Measurements from ENCODE around the gene NDUFA5.
"Not testable (repeated sequence)": the region's sequence is repeated elsewhere in the genome, so short reads cannot be mapped to it uniquely, and the experiment has no call there.

Gene NDUFA5

GRCh38 chr7:123527712-123528225 is 29.8 kb downstream of the NDUFA5 start:
- WGBS, 2 experiments: 25 to 35% methylated on average over 19 to 21 of the region's 24 CpGs
- not testable (repeated sequence) for H3K4me1 ChIP-seq (ENCODE audit: control insufficient read depth, insufficient read depth, low read length); H3K9me3 ChIP-seq (ENCODE audit: control insufficient read depth, low read length); H3K27ac ChIP-seq (ENCODE audit: insufficient read depth, low read depth, low read length, poor library complexity, severe bottlenecking); H3K36me3 ChIP-seq (ENCODE audit: control insufficient read depth, insufficient read depth, low read length); H3K27me3 ChIP-seq (ENCODE audit: control insufficient read depth, insufficient read depth, low read length, poor library complexity, severe bottlenecking); H3K4me3 ChIP-seq (ENCODE audit: insufficient read depth, low read depth, low read length)

- H3K27me3 ChIP-seq (ENCODE audit: control insufficient read depth, insufficient read depth, low read length, poor library complexity, severe bottlenecking); H3K36me3 ChIP-seq (ENCODE audit: control insufficient read depth, insufficient read depth, low read length); H3K4me3 ChIP-seq (ENCODE audit: insufficient read depth, low read depth, low read length); H3K9me3 ChIP-seq (ENCODE audit: control insufficient read depth, low read length); H3K4me1 ChIP-seq (ENCODE audit: control insufficient read depth, insufficient read depth, low read length); H3K27ac ChIP-seq (ENCODE audit: insufficient read depth, low read depth, low read length, poor library complexity, severe bottlenecking): not testable (repeated sequence)
- WGBS, 2 experiments: 95 to 98% methylated on average over 6 of the region's 7 CpGs
These were observed 31.1 kb downstream of the NDUFA5 start for GRCh38 chr7:123526533-123526932.

- H3K4me1 ChIP-seq (ENCODE audit: control insufficient read depth, insufficient read depth, low read length): no peaks in the 10 kb centered on the region
- no peak overlapping the region for H3K27ac ChIP-seq (ENCODE audit: insufficient read depth, low read depth, low read length, poor library complexity, severe bottlenecking)
- no peaks in the 10 kb centered on the region for H3K9me3 ChIP-seq (ENCODE audit: control insufficient read depth, low read length)
- WGBS, 2 experiments: 91% methylated on average over 1 to 2 of the region's 2 CpGs
- no peak overlapping the region for H3K4me3 ChIP-seq (ENCODE audit: insufficient read depth, low read depth, low read length)
- no peaks in the 10 kb centered on the region for H3K36me3 ChIP-seq (ENCODE audit: control insufficient read depth, insufficient read depth, low read length)
- no peaks in the 10 kb centered on the region for H3K27me3 ChIP-seq (ENCODE audit: control insufficient read depth, insufficient read depth, low read length, poor library complexity, severe bottlenecking)
These were observed 35.6 kb downstream of the NDUFA5 start for GRCh38 chr7:123522066-123522465.

- Histone ChIP-seq H3K27me3 (ENCODE audit: control insufficient read depth, insufficient read depth, low read length, poor library complexity, severe bottlenecking) (no peaks in the 10 kb centered on the region), H3K4me1 (ENCODE audit: control insufficient read depth, insufficient read depth, low read length) (peaks cover 10% of the 10 kb centered on the region), H3K27ac (ENCODE audit: insufficient read depth, low read depth, low read length, poor library complexity, severe bottlenecking) (no peak overlapping the region), H3K4me3 (ENCODE audit: insufficient read depth, low read depth, low read length) (no peak overlapping the region), H3K36me3 (ENCODE audit: control insufficient read depth, insufficient read depth, low read length) (no peaks in the 10 kb centered on the region), H3K9me3 (ENCODE audit: control insufficient read depth, low read length) (no peaks in the 10 kb centered on the region)
- WGBS, 2 experiments: 66 to 68% methylated on average over 2 of the region's 2 CpGs
These were observed 52.4 kb downstream of the NDUFA5 start for GRCh38 chr7:123505221-123505620.

- Histone ChIP-seq H3K36me3 (ENCODE audit: control insufficient read depth, insufficient read depth, low read length) (no peaks in the 10 kb centered on the region), H3K4me3 (ENCODE audit: insufficient read depth, low read depth, low read length) (no peak overlapping the region), H3K27me3 (ENCODE audit: control insufficient read depth, insufficient read depth, low read length, poor library complexity, severe bottlenecking) (no peaks in the 10 kb centered on the region), H3K27ac (ENCODE audit: insufficient read depth, low read depth, low read length, poor library complexity, severe bottlenecking) (peak overlapping the region; percentile 18), H3K4me1 (ENCODE audit: control insufficient read depth, insufficient read depth, low read length) (peaks cover 10% of the 10 kb centered on the region), H3K9me3 (ENCODE audit: control insufficient read depth, low read length) (no peaks in the 10 kb centered on the region)
- WGBS, 2 experiments: 64 to 68% methylated on average over 4 to 5 of the region's 5 CpGs
These were observed 55.4 kb downstream of the NDUFA5 start for GRCh38 chr7:123502201-123502600.

- 94 to 95% methylated on average over 1 of the region's 1 CpG for WGBS, 2 experiments
- no peaks in the 10 kb centered on the region for H3K27me3 ChIP-seq (ENCODE audit: control insufficient read depth, insufficient read depth, low read length, poor library complexity, severe bottlenecking)
- peaks cover 10% of the 10 kb centered on the region for H3K4me1 ChIP-seq (ENCODE audit: control insufficient read depth, insufficient read depth, low read length)
- H3K27ac ChIP-seq (ENCODE audit: insufficient read depth, low read depth, low read length, poor library complexity, severe bottlenecking): no peak overlapping the region
- no peaks in the 10 kb centered on the region for H3K36me3 ChIP-seq (ENCODE audit: control insufficient read depth, insufficient read depth, low read length)
- no peaks in the 10 kb centered on the region for H3K9me3 ChIP-seq (ENCODE audit: control insufficient read depth, low read length)
- no peak overlapping the region for H3K4me3 ChIP-seq (ENCODE audit: insufficient read depth, low read depth, low read length)
These were observed 56.6 kb downstream of the NDUFA5 start for GRCh38 chr7:123500878-123501489.

- 93 to 94% methylated on average over 7 to 8 of the region's 8 CpGs for whole genome bisulfite sequencing, 2 experiments
- Histone ChIP-seq H3K27me3 (ENCODE audit: control insufficient read depth, insufficient read depth, low read length, poor library complexity, severe bottlenecking) (no peaks in the 10 kb centered on the region), H3K4me1 (ENCODE audit: control insufficient read depth, insufficient read depth, low read length) (peaks cover 10% of the 10 kb centered on the region), H3K4me3 (ENCODE audit: insufficient read depth, low read depth, low read length) (no peak overlapping the region), H3K27ac (ENCODE audit: insufficient read depth, low read depth, low read length, poor library complexity, severe bottlenecking) (no peak overlapping the region), H3K36me3 (ENCODE audit: control insufficient read depth, insufficient read depth, low read length) (no peaks in the 10 kb centered on the region), H3K9me3 (ENCODE audit: control insufficient read depth, low read length) (no peaks in the 10 kb centered on the region)
These were observed 58.2 kb downstream of the NDUFA5 start for GRCh38 chr7:123499211-123499970.

- H3K4me3 ChIP-seq (ENCODE audit: insufficient read depth, low read depth, low read length): no peak overlapping the region
- no peak overlapping the region for H3K27ac ChIP-seq (ENCODE audit: insufficient read depth, low read depth, low read length, poor library complexity, severe bottlenecking)
- H3K9me3 ChIP-seq (ENCODE audit: control insufficient read depth, low read length): no peaks in the 10 kb centered on the region
- WGBS, 2 experiments: 93 to 98% methylated on average over 2 of the region's 2 CpGs
- H3K36me3 ChIP-seq (ENCODE audit: control insufficient read depth, insufficient read depth, low read length): no peaks in the 10 kb centered on the region
- H3K27me3 ChIP-seq (ENCODE audit: control insufficient read depth, insufficient read depth, low read length, poor library complexity, severe bottlenecking): no peaks in the 10 kb centered on the region
- H3K4me1 ChIP-seq (ENCODE audit: control insufficient read depth, insufficient read depth, low read length): peaks cover 10% of the 10 kb centered on the region
These were observed 59.0 kb downstream of the NDUFA5 start for GRCh38 chr7:123498601-123499000.

- Histone ChIP-seq H3K36me3 (ENCODE audit: control insufficient read depth, insufficient read depth, low read length) (no peaks in the 10 kb centered on the region), H3K9me3 (ENCODE audit: control insufficient read depth, low read length) (no peaks in the 10 kb centered on the region), H3K27ac (ENCODE audit: insufficient read depth, low read depth, low read length, poor library complexity, severe bottlenecking) (no peak overlapping the region), H3K27me3 (ENCODE audit: control insufficient read depth, insufficient read depth, low read length, poor library complexity, severe bottlenecking) (no peaks in the 10 kb centered on the region), H3K4me3 (ENCODE audit: insufficient read depth, low read depth, low read length) (no peak overlapping the region), H3K4me1 (ENCODE audit: control insufficient read depth, insufficient read depth, low read length) (peaks cover 10% of the 10 kb centered on the region)
- 73 to 80% methylated on average over 1 of the region's 1 CpG for WGBS, 2 experiments
These were observed 59.6 kb downstream of the NDUFA5 start for GRCh38 chr7:123498031-123498430.

- no CpG with 5 or more reads among the region's 3 CpGs for WGBS, 2 experiments
- Histone ChIP-seq H3K4me1 (ENCODE audit: control insufficient read depth, insufficient read depth, low read length) (no peaks in the 10 kb centered on the region), H3K4me3 (ENCODE audit: insufficient read depth, low read depth, low read length) (no peak overlapping the region), H3K9me3 (ENCODE audit: control insufficient read depth, low read length) (no peaks in the 10 kb centered on the region), H3K27me3 (ENCODE audit: control insufficient read depth, insufficient read depth, low read length, poor library complexity, severe bottlenecking) (no peaks in the 10 kb centered on the region), H3K36me3 (ENCODE audit: control insufficient read depth, insufficient read depth, low read length) (no peaks in the 10 kb centered on the region), H3K27ac (ENCODE audit: insufficient read depth, low read depth, low read length, poor library complexity, severe bottlenecking) (no peak overlapping the region)
These were observed 63.3 kb downstream of the NDUFA5 start for GRCh38 chr7:123494193-123494796.

Measured in ectodermal cell (in vitro differentiated cells).